Aortic smooth muscle cell (primary cell): Measurements from ENCODE around the gene PRR11. TPM values are rescaled to one million over a fixed set of nuclear protein-coding genes. Genes with fewer than 3 reads are reported as not detected.

ENCODE experiments used
- total RNA-seq: library from RNA; depleted of rRNA; stranded (reverse); fragments of >200 nt; gene quantifications from 2 replicates; pipeline ENCODE4 v1.2.3, GENCODE V29; 2014

The PRR11 gene
- 8.5 and 11.3 TPM in 2 replicates for total RNA-seq

GRCh38 chr17:59155439-59156177 lies at the start of gene PRR11:
Gene PRR11 (plus strand): TSS chr17:59155746. CDS start chr17:59169753, 14,007 bp downstream.

GRCh38 chr17:59106463-59107305 lies 48.9 kb upstream of the PRR11 start, which contains the start of gene TRIM37:
Gene TRIM37 (minus strand): TSS chr17:59106880. CDS start chr17:59106461, 419 bp downstream.

GRCh38 chr17:59154721-59155438 lies 666 bp upstream of the PRR11 start, which contains the start of gene SKA2:
Gene SKA2 (minus strand): TSS chr17:59155186. CDS start chr17:59155163, 23 bp downstream.

DNA sequence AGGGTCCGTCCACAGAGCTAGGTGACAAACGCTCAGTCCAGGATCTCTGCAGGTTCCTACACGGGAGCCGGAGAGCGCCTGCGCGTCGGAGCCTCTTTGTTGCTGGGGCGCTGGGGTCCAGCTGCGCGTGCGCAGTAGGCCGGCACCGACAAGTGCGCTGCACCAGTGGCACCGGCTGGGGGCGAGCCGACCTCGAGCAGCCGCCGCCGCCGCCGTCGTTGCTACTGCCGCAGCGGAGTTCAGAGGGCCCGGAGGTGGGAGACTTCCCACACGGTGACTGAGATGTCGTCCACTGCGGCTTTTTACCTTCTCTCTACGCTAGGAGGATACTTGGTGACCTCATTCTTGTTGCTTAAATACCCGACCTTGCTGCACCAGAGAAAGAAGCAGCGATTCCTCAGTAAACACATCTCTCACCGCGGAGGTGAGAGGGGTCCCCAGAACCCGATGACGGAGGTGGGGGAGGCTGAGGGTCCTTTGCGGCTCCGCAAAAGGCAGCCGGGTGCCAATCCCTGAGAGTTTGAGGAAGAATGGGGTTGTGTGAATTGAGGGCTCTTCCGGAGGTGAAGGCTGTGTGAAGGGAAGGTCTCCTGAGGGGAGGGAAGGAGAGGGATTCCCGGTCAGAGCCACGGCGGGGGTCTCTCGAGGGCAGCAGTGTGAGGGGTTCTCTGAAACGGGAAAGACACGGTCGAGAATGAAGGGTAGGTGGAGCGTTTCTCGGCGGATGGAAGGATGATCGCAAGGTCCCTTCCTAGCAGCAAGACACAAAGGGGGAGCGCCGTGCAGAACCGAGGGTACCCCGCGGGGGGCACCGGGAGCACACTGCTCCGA lies 65.0 kb downstream of the PRR11 start, which contains the start of gene GDPD1:
GDPD1 (plus strand) TSS at position 184 of the 831 bp plus-strand sequence; CDS start at position 283, 99 bp downstream.

Other genes starting within 250 kb of the PRR11 start
- gene TRIM37, start 48.9 kb upstream of the PRR11 start, total RNA-seq = 40.0 and 42.0 TPM in 2 replicates
- 59.2 and 69.3 TPM in 2 replicates for gene SKA2, start 560 bp upstream of the PRR11 start, total RNA-seq
- 21.1 and 21.5 TPM in 2 replicates for gene SMG8, start 54.3 kb downstream of the PRR11 start, total RNA-seq
- gene GDPD1, start 64.8 kb downstream of the PRR11 start, total RNA-seq = 0.53 and 1.1 TPM in 2 replicates
- 10.6 and 16.9 TPM in 2 replicates for gene YPEL2, start 175.9 kb downstream of the PRR11 start, total RNA-seq